Left forelimb (tissue), 1 donor: ENCODE results near the gene CYS1.
"Not testable (repeated sequence)": the region's sequence is repeated elsewhere in the genome, so short reads cannot be mapped to it uniquely, and the experiment has no call there.

Experiments used
- DNase-seq: peaks from one replicate; pipeline ENCODE4 v3.0.0-alpha.2; 2018; ENCODE audit warnings: low spot score

Gene CYS1

DNA sequence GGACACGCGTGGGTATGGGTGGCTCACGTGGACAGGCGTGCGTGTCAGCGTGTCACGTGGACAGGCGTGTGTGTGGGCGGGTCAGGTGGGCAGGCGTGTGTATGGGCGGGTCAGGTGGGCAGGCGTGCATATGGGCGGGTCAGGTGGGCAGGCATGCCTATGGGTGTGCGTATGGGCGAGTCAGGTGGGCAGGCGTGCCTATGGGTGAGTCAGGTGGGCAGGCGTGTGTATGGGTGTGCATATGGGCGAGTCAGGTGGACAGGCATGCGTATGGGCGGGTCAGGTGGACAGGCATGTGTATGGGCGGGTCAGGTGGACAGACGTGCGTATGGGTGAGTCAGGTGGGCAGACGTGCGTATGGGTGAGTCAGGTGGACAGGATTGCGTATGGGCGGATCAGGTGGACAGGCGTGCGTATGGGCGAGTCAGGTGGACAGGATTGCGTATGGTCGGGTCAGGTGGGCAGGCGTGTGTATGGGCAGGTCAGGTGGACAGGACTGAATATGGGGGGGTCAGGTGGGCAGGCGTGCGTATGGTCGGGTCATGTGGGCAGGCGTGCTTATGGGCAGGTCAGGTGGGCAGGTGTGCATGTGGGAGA, 67.7 kb downstream of the CYS1 start:
- not testable (repeated sequence) for DNase-seq

DNA sequence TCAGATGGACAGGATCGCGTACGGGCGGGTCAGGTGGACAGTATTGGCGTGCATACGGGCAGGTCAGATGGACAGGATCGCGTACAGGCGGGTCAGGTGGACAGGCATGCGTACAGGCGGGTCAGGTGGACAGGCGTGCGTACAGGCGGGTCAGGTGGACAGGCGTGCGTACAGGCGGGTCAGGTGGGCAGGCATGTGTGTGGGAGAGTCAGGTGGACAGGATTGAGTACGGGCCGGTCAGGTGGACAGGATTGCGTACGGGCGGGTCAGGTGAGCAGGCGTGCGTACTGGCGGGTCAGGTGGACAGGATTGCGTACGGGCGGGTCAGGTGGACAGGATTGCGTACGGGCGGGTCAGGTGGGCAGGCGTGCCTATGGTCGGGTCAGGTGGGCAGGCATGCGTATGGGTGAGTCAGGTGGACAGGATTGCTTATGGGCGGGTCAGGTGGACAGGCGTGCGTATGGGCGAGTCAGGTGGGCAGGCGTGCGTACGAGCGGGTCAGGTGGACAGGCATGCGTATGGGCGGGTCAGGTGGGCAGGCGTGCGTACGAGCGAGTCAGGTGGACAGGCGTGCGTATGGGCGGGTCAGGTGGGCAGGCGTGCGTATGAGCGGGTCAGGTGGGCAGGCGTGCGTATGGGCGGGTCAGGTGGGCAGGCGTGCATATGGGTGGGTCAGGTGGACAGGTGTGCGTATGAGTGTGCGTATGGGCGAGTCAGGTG, 68.4 kb downstream of the CYS1 start:
- DNase-seq = not testable (repeated sequence)

DNA sequence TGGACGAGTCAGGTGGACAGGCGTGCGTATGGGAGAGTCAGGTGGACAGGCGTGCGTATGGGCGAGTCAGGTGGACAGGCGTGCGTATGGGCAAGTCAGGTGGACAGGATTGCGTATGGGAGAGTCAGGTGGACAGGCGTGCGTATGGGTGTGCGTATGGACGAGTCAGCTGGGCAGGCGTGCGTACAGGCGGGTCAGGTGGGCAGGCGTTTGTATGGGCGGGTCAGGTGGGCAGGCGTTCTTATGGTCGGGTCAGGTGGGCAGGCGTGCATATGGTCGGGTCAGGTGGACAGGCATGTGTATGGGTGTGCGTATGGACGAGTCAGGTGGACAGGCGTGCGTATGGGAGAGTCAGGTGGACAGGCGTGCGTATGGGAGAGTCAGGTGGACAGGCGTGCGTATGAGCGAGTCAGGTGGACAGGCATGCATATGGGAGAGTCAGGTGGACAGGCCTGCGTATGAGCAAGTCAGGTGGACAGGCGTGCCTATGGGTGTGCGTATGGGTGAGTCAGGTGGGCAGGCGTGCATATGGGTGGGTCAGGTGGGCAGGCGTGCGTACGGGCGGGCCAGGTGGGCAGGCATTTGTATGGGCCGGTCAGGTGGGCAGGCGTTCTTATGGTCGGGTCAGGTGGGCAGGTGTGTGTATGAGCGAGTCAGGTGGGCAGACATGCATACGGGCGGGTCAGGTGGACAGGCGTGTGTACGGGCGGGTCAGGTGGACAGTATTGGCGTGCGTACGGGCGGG, 69.2 kb downstream of the CYS1 start:
- not testable (repeated sequence) for DNase-seq

DNA sequence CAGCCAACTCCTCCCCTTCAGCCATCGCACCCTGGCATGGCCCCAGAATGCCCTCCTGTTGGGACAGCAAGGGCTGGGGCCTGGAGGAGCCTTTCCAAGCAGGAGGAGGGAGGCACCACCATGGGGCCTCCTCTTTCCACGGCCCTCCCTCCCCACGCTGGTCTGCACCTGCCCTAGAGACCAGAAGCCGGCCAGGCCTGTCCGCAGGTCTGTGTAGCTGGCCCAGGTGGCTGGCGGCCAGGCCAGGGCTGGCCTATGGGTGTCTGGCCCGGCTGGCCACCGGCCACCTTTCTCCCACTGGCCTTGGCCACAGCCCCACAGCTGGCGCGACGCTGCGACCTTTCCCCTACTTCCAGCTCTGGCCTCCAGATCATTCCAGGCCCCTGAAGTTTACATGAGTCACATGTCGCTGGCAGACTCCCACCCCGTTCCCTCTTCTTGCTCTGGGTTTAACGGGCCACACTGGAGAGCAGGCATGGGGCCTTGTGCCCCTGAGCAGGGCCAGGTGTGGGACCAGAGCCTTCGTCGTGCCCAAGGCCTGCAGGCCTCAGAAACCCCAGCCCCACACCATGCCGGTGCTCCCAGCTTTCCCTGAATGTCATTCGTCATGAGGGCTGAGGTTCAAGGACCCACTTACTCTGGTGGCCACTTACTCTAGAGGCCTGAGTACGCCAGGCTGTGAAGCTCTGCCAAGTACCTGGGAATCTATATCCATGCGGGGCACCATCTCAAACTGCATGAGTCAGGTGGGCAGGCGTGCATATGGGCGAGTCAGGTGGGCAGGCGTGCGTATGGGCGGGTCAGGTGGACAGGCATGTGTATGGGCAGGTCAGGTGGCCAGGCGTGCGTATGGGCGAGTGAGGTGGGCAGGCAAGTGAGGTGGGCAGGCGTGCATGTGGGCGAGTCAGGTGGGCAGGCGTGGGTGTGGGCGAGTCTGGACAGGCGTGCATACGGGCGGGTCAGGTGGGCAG, 70.1 kb downstream of the CYS1 start:
- no peak for DNase-seq

DNA sequence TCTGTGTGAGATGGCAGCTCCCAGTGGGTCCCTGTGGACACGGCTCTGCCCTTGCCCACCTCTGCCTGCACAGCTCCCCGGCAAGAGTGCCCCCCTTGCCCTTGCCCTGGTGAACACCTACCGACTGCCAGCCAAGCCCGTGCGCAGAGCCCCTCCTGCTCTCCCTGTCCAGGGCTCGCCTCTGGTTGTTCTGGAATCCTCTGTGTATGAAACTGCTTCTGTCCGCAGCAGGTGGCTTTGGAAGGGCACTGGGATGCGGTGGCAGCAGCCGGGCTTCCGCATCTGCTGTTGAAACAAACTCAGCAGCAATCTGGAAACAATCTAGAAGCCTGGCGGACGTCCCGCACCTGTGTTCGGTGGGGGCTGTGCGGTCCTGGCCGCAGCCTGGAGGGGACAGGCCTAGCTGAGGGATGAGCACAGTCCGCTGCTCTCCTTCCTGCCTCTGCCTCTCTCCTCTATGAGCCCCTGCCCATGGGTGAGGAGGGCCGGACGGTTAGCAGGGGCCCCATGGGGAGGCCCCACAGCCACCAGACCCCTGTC, 70.9 kb downstream of the CYS1 start:
- no peak for DNase-seq

DNA sequence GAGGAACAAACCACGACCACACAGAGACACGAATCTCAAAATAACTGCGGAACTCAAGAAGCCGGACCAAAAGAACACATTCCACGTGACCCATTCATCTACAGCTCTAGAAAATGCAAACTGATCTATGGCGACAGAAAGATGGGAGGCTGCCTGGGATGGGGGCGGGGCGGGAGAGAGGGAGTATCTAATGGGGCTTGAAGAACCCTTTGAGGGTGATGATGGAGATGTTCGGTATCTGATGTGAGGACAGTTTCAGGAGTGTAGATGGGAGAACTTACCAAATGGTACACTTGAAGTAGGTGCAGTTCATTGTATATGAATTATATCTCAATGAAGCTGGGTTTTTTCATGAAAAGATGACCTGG, 71.4 kb downstream of the CYS1 start:
- no peak for DNase-seq

DNA sequence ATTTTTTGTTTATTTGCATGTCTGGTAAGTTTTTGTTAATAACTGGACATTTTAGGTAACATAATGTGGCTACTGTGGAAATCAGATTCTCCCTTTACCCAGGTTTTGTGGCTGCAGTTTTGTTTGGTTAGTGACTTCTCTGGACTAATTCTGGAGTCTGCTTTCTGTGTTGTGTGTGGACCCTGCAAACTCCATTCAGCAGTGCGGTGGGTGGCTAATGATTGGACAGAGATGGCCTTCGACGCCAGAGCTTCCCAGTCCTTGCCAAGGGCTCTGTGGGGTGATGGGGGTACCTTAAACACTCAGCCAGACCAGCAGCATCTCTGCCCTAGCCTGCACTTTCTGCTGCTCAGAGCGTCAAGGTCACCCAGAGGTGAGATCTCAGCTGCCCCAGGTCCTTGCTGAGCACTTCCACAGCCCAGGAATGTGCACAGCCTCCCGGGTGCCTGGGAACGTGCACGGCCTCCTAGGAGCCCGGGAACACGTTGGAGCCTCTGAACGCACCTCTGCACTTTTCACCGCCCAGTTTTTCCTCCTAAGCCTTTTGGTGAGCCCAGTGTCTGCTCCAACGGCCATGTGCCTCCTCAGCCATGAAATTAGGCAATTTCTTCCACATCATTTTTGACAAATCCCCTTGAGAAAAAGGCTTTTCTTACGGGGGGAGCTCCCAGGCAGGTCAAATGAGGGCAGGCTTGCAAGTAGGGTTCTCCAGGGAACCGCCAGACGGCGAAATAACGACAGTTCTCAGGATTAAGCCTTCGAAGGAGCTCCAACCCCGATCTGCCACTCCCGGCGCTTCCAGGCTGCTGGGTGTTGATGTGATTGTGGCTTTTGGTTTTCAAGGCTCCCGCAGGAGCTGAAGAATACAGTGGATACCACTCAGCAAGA, 72.0 kb downstream of the CYS1 start:
- no peak for DNase-seq

DNA sequence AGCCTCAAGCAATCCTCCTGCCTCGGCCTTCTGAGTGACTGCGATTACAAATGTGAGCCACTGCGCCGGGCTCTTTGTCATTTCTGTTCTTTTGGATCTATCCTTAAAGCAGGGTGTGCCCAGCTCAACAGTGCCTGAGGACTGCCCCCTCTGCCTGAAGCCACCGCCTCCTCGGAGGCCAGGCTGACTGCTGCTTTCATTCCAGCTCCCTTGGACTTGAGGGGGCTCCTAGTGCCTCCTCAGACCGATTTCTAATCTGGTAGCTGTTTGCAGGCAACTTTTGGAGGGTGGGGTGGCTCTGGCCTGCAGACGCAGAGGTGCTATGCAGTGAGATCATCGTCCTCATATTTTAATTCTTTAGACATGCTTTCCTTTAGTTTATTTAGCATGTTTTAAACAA, 72.8 kb downstream of the CYS1 start:
- no peak for DNase-seq
